ENCODE measurements around the gene ARID3A.

Gene ARID3A

GRCh38 chr19:1007399-1008251 lies 81.8 kb downstream of the ARID3A start:
- no peak for DNase-seq

GRCh38 chr19:1008268-1009040 lies 82.6 kb downstream of the ARID3A start:
- no peak for DNase-seq

- no peak for DNase-seq
These were observed 83.5 kb downstream of the ARID3A start for GRCh38 chr19:1009041-1009980.

DNA sequence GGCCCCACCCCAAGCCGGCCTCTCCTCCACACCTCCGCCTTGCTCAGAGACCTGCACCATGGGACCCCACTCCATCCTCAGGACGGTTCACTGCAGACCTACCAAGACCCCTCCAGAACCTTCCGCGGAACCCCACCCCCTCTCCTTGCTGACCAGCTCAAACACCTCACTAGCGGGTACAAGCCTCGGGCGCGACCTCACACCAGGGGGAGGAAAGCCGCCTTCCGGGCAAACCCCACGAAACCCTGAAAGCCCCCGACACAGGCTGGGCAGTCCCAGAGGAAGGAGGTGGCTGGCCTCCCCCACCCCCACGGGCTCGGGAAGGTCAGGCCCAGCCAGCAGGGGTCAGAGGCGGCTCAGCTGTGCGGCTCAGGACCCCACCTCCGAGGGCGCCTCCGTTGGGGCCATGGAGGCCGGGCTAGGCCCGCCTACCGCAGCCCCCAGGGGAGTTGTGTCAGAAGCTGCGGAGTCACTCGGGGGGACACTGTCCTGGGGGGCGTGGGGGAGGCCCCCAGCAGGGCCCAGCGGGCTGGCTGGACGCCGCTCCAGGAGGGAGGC lies 84.2 kb downstream of the ARID3A start:
- DNase-seq = no peak

- no peak for DNase-seq
These were observed 85.0 kb downstream of the ARID3A start for GRCh38 chr19:1010586-1011510.

DNA sequence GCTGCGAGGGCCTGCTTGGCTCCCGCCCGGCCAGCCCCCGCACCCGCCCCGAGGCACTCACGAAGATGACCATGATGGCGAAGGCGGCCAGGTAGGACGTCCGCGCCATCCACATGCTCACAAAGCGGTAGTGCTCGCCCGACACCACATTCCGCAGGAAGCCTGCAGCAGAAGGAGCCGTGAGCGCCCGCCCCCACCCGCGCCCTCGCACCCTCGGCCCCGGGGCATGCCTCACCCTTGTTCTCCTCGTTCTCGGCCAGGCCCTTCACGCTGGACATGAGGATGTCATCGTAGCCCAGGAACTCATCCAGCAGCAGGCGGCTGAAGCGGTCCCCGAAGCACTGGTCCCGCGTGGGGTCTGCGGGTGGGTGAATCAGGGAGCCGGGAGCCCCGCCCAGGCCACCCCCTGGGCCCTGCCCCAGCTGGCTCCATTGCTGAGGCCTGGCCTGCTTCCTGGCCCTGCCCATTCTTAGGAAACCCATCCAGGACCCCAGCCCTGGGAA lies 86.0 kb downstream of the ARID3A start:
- no peak for DNase-seq

DNA sequence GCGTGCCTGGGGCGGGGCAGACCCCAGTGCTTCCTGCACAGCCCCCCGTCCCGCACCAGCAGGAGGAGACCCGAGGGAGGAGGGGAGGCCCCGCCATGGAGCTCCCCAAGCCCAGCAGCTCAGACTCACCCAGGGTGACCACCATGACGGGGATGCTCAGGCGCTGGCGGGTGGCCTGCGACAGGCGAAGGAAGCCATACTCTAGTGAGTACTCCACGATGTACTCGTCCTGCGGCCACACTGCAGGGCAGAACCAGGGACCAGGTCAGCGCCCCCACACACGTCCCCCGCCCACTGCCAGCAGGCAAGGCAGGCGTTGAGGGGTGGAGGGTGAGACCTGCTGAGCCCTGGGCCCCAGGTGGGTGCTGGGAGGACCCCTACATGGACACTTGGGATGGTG lies 86.5 kb downstream of the ARID3A start:
- DNase-seq = no peak

DNA sequence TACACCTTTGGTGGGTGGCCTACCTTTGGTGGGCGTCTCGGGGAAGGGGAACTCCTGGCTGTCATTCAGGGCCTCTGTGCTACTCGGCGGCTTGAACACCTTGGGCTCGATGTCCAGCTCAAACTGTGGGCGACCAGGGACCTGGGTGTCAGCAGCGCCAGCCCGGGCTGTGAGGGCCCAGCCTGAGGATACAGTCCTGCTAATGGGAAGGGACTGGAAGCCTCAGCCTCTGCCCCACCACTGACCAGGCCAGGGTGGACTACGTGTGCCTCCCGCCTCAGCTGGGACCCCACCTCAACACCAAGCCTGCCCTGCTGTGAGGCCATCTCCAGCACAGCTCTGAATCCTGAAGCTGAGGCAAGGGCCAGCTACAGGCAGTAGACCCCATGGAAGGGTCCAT lies 87.4 kb downstream of the ARID3A start:
- DNase-seq = no peak

DNA sequence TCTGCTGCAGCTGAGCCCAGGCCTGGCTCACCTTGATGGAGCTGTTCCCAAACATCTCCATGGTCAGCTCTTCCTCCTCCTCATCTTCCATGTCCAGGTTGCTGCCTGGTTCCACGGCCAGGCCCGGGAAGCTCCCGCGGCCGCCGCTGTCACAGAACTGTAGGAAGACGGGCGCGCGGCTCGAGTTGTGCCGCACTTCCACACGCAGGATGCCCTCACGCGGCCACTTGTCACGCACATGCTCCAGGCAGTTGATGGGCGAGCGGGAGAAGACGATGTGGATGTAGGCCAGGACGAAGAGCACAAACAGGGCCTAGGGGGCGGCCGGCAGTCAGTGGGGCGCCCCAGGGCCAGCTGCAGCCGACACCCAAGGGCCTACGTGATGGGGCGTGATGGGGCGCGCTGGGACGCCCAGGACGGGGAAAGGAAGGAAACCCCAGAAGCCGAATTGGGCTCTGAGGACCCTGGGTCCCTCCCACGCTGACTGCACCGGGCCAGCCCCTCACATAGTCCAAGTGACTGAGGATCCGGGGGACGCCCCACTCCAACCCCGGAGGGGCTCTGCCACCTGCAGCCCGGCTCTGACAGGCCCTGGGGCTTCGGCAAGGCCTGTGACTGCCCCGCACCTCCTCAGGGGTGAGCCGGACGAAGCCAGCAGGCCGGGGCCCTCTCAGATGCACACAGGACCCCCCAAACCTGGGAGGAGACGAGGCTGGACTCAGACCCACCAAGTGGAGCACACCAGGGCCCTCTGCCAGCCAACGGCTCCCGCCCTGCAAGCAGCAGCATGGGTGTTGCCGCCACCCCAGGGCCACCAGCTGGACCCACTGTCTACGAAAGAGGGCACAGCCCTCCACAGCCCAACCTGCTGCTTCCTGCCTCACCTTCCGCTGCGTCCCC lies 88.6 kb downstream of the ARID3A start:
- no peak for DNase-seq

- no peak for DNase-seq
These were observed 89.4 kb downstream of the ARID3A start for GRCh38 chr19:1015061-1015781.

GRCh38 chr19:1015782-1016646 lies 90.2 kb downstream of the ARID3A start:
- no peak for DNase-seq

GRCh38 chr19:1016647-1017114 lies 90.8 kb downstream of the ARID3A start:
- DNase-seq = no peak

GRCh38 chr19:1017115-1017905 lies 91.5 kb downstream of the ARID3A start:
- no peak for DNase-seq

DNA sequence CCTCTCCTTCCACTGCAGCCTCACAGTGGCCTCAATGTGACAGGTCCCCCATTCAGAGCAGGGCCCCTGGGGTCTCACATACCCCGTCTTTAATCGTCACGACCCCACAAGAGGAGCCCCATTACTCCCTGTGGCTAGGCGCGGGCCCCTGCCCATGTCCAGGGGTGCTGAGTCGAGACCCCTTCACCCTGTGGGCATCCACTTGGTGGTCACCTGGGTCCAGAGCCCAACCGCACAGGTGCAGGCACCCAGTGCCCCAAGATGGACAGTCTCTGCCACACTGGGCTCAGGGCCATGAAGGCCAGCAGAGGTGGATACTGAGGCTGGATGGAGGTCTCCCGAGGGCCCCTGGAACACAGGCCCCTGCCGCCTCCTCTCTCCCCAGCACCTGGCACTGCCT lies 92.1 kb downstream of the ARID3A start:
- DNase-seq = no peak

GRCh38 chr19:1018393-1018792 lies 92.6 kb downstream of the ARID3A start:
- no peak for DNase-seq

GRCh38 chr19:1018932-1019615 lies 93.2 kb downstream of the ARID3A start:
- DNase-seq = no peak

DNA sequence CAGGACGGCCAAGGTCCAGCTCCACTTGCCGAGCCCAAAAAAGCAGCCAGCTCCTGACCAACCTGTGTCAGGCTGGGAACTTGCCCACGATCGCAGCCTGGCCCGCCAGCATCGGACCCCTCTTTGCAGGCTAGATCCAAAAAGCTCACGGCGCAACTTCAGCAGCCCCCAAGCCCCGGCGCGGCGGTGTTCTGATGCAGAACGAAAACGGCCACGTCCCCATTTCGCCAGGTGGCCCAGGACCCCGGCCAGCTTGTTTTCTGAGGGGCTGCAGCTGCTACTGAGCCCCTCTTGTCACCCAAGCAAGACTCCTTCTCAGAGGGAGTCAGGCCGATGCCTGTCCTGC lies 93.8 kb downstream of the ARID3A start:
- no peak for DNase-seq

Data from SHP77 treated with DMSO at 0.1 percent for 48 hours (cell line).